ENCODE measurements around the gene TMCC2.

The TMCC2 gene

DNA sequence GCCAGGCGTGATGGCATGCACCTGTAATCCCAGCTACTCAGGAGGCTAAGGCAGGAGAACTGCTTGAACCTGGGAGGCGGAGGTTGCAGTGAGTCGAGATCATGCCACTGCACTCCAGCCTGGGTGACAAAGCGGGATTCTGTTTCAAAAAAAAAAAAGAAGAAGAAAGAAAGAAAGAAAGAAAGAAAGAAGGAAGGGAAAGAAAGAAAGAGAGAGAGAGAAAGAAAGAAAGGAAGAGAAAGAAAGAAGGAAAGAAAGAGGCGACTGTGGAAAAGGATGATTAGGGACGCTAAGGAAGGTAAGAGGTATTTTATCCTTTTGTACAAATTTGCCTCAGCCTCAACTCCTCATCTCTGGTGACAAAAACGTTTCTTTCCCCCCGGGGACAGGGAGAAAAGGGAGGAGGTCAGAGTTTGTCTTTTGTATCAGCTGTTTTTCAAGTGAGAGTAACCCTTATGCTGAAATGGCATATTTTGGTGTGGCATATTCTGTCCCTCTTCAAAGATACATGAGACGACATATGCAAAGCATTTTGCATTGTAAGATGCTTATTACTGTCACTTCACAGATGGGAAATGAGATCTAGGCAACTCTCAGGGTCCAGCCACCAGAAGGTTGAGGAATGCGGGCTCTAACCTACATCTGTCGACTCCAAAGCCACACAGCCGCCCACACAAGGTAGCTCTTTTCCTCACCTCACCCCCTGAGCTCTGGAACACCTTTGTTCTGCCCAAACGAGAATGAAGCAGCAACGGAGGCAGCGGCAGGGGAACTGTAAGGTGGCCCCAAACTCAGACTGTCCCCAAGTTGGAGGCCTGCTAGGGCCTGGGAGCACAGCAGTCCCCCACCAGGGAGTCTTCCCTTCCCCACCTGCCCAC lies 55.8 kb downstream of the TMCC2 start:
- no peak for DNase-seq (ENCODE audit: low read depth in 1 of 2, low spot score in 1 of 2)
- TF ChIP-seq REST (IDR thresholded peaks at IDR 0.05; ENCODE audit: insufficient replicate concordance, low read depth) (no peak), SPI1 (IDR thresholded peaks at IDR 0.05; ENCODE audit: borderline replicate concordance, low read depth) (no peak), POLR2AphosphoS5 (IDR thresholded peaks at IDR 0.05; ENCODE audit: low read depth) (no peak), GABPA (IDR thresholded peaks at IDR 0.05; ENCODE audit: low read depth) (no peak)
- TF ChIP-seq, protein P1, sequence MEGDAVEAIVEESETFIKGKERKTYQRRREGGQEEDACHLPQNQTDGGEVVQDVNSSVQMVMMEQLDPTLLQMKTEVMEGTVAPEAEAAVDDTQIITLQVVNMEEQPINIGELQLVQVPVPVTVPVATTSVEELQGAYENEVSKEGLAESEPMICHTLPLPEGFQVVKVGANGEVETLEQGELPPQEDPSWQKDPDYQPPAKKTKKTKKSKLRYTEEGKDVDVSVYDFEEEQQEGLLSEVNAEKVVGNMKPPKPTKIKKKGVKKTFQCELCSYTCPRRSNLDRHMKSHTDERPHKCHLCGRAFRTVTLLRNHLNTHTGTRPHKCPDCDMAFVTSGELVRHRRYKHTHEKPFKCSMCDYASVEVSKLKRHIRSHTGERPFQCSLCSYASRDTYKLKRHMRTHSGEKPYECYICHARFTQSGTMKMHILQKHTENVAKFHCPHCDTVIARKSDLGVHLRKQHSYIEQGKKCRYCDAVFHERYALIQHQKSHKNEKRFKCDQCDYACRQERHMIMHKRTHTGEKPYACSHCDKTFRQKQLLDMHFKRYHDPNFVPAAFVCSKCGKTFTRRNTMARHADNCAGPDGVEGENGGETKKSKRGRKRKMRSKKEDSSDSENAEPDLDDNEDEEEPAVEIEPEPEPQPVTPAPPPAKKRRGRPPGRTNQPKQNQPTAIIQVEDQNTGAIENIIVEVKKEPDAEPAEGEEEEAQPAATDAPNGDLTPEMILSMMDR (IDR thresholded peaks at IDR 0.05; ENCODE audit: insufficient read depth, low read length): no peak
- no peak overlapping the region for H3K4me3 ChIP-seq (replicated peaks; ENCODE audit: insufficient read depth, low read length)
- no peaks in the 10 kb centered on the region for H3K27me3 ChIP-seq (ENCODE audit: insufficient read depth, poor library complexity, severe bottlenecking)
- no peak overlapping the region for H3K27ac ChIP-seq (replicated peaks)

- TF ChIP-seq GABPA (IDR thresholded peaks at IDR 0.05; ENCODE audit: low read depth): no peak
- TF ChIP-seq, protein P1 (IDR thresholded peaks at IDR 0.05; ENCODE audit: insufficient read depth, low read length): no peak
- TF ChIP-seq REST (IDR thresholded peaks at IDR 0.05; ENCODE audit: insufficient replicate concordance, low read depth): no peak
- peak; percentile 84; the same call in 1 of the 2 replicates for TF ChIP-seq SPI1 (IDR thresholded peaks at IDR 0.05; ENCODE audit: borderline replicate concordance, low read depth)
- peak; percentile 84 for TF ChIP-seq POLR2AphosphoS5 (IDR thresholded peaks at IDR 0.05; ENCODE audit: low read depth)
- peak overlapping the region; percentile 36 for H3K27ac ChIP-seq (replicated peaks)
- peak; percentile 95 to 99 for DNase-seq (ENCODE audit: low read depth in 1 of 2, low spot score in 1 of 2)
- H3K4me3 ChIP-seq (replicated peaks; ENCODE audit: insufficient read depth, low read length): no peak overlapping the region
- no peaks in the 10 kb centered on the region for H3K27me3 ChIP-seq (ENCODE audit: insufficient read depth, poor library complexity, severe bottlenecking)
Observed at GRCh38 chr1:205284420-205285144, 56.8 kb downstream of the TMCC2 start.

DNA sequence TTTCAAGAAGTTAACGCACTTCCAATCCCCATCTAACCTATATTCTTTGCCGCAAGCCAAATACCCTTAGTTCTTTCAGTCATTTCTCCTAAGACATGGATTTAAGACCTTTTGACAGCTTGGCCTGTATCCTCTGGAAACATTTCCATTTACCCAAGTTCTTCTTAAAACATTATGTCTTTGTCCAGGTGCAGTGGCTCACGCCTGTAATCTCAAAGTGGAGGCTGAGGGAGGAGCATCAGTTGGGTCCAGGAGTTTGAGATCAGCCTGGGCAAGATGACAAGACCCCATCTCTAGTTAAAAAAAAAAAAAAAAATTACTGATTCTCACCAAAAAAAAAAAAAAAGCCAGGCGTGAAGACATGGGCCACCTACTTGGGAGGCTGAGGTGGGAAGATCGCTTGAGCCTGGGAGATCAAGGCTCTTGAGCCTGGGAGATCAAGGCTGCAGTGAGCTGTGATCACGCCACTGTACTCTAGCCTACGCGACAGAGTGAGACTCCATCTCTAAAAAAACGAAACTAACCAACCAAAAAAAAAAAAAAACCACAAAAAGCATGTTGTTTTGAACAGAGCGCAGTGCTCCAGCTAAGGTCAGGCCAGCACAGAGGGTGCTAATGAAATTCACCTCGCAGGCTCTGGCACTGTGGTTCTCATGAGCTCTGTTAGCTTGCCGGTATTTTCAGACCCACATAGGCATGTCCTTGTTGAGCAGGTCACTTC lies 57.8 kb downstream of the TMCC2 start:
- Histone ChIP-seq H3K27ac (replicated peaks) (no peak overlapping the region; the same call in 1 of the 2 replicates), H3K27me3 (ENCODE audit: insufficient read depth, poor library complexity, severe bottlenecking) (no peaks in the 10 kb centered on the region), H3K4me3 (replicated peaks; ENCODE audit: insufficient read depth, low read length) (no peak overlapping the region)
- no peak for TF ChIP-seq GABPA (IDR thresholded peaks at IDR 0.05; ENCODE audit: low read depth)
- TF ChIP-seq, protein P1 (IDR thresholded peaks at IDR 0.05; ENCODE audit: insufficient read depth, low read length): no peak
- no peak for TF ChIP-seq POLR2AphosphoS5 (IDR thresholded peaks at IDR 0.05; ENCODE audit: low read depth)
- no peak for TF ChIP-seq SPI1 (IDR thresholded peaks at IDR 0.05; ENCODE audit: borderline replicate concordance, low read depth)
- no peak for TF ChIP-seq REST (IDR thresholded peaks at IDR 0.05; ENCODE audit: insufficient replicate concordance, low read depth)
- DNase-seq (ENCODE audit: low read depth in 1 of 2, low spot score in 1 of 2): peak in 1 of 2 experiments; percentile 37

Data from HL-60 (cell line).